IMR-90 (cell line): ENCODE measurements around the gene KAZN. TPM values are rescaled to one million over a fixed set of nuclear protein-coding genes. Genes with fewer than 3 reads are reported as not detected.

Source experiments
- ATAC-seq: fragments of 200-7000 bp; cut with Tn5 transposase; 2 replicates; pipeline ENCODE4 v1.9.1; 2020; ENCODE audit warnings: low read depth, mild to moderate bottlenecking, moderate library complexity
- BruUV-seq: library from RNA; stranded (reverse); fragments of 400-500 nt; replicated peaks from 2 replicates; lab custom pipeline; 2021; lab: Mats Ljungman, UMichigan
- CTCF ChIA-PET: fragments of 300-600 bp; formaldehyde crosslinking; extraction: SDS; loops from one replicate; lab custom pipeline; 2021; ENCODE audit warnings: antibody characterized with exemption; lab: Yijun Ruan, JAX
- POLR2A ChIA-PET: fragments of 300-600 bp; sonication (Branson Sonifier 250); formaldehyde crosslinking; loops from one replicate; lab custom pipeline; 2022; ENCODE audit warnings: antibody characterized with exemption; ENCODE audit not compliant: unreplicated experiment; lab: Charles Lee
- DNase-seq: peaks from one replicate; pipeline ENCODE4 v3.0.0; 2013
- H2AFZ ChIP-seq: replicated peaks from 2 replicates; pipeline ENCODE3; 2013; ENCODE audit warnings: low read length, mild to moderate bottlenecking; ENCODE audit not compliant: poor library complexity
- H2AK5ac ChIP-seq: 2 replicates; pipeline ENCODE4 v1.6.1; 2013; ENCODE audit warnings: low read depth, low read length, inconsistent platforms
- H2AK9ac ChIP-seq: replicated peaks from 2 replicates; pipeline ENCODE3; 2013; ENCODE audit warnings: mild to moderate bottlenecking, low read depth, low read length, moderate library complexity; ENCODE audit not compliant: poor library complexity
- H2BK120ac ChIP-seq: 2 replicates; pipeline ENCODE4 v1.6.1; 2013; ENCODE audit warnings: low read depth, low read length, inconsistent platforms
- H2BK15ac ChIP-seq: 3 replicates; pipeline ENCODE4 v1.6.1; 2013; ENCODE audit warnings: low read depth, low read length, inconsistent platforms
- H2BK20ac ChIP-seq: 2 replicates; pipeline ENCODE4 v1.6.1; 2013; ENCODE audit warnings: low read depth, mild to moderate bottlenecking, inconsistent platforms, low read length, moderate library complexity
- H2BK5ac ChIP-seq: 2 replicates; pipeline ENCODE4 v1.6.1; 2013; ENCODE audit warnings: mild to moderate bottlenecking, low read depth, low read length, inconsistent platforms; ENCODE audit not compliant: poor library complexity, severe bottlenecking
- H3K14ac ChIP-seq: replicated peaks from 2 replicates; pipeline ENCODE4 v1.6.1; 2013; ENCODE audit warnings: low read depth, low read length, inconsistent platforms
- H3K18ac ChIP-seq: 2 replicates; pipeline ENCODE4 v1.6.1; 2013; ENCODE audit warnings: low read depth, low read length, control low read depth
- H3K23ac ChIP-seq: 2 replicates; pipeline ENCODE4 v1.6.1; 2013; ENCODE audit warnings: low read depth, low read length, inconsistent platforms
- H3K27ac ChIP-seq: 2 replicates; pipeline ENCODE4 v1.5.1; 2013; ENCODE audit warnings: mild to moderate bottlenecking, control low read depth, low read length; ENCODE audit not compliant: insufficient read depth
- H3K27me3 ChIP-seq: 2 replicates; pipeline ENCODE4 v1.6.1; 2013; ENCODE audit warnings: low read length; ENCODE audit not compliant: control insufficient read depth, insufficient read depth
- H3K36me3 ChIP-seq: 2 replicates; pipeline ENCODE4 v1.6.1; 2013; ENCODE audit warnings: low read length, mixed read lengths; ENCODE audit not compliant: control insufficient read depth, insufficient read depth
- H3K4ac ChIP-seq: 2 replicates; pipeline ENCODE4 v1.6.1; 2013; ENCODE audit warnings: low read depth, low read length, inconsistent platforms
- H3K4me1 ChIP-seq: 2 replicates; pipeline ENCODE4 v1.6.1; 2013; ENCODE audit warnings: low read length, mixed read lengths; ENCODE audit not compliant: control insufficient read depth, insufficient read depth
- H3K4me2 ChIP-seq: 2 replicates; pipeline ENCODE4 v1.6.1; 2013; ENCODE audit warnings: low read depth, mild to moderate bottlenecking, control low read depth, low read length, moderate library complexity
- H3K4me3 ChIP-seq: 2 replicates; pipeline ENCODE4 v1.5.1; 2013; ENCODE audit warnings: low read depth, mild to moderate bottlenecking, control low read depth, low read length, moderate library complexity; ENCODE audit not compliant: insufficient read depth
- H3K56ac ChIP-seq: 2 replicates; pipeline ENCODE4 v1.6.1; 2013; ENCODE audit warnings: low read length, inconsistent platforms; ENCODE audit not compliant: insufficient read depth; ENCODE audit errors: extremely low read depth
- H3K79me1 ChIP-seq, 2 experiments: 2 replicates each; pipeline ENCODE4 v1.6.1; 2013; ENCODE audit warnings: low read length in 2 of 2, inconsistent platforms in 1 of 2, low read depth in 1 of 2
- H3K9ac ChIP-seq: 2 replicates; pipeline ENCODE4 v1.6.1; 2013; ENCODE audit warnings: low read depth, low read length, control low read depth
- H3K9me1 ChIP-seq: 2 replicates; pipeline ENCODE4 v1.6.1; 2013; ENCODE audit warnings: low read length, inconsistent platforms; ENCODE audit not compliant: insufficient read depth
- H3K9me3 ChIP-seq: 2 replicates; pipeline ENCODE4 v1.6.1; 2013; ENCODE audit warnings: low read length; ENCODE audit not compliant: control insufficient read depth, insufficient read depth
- H4K20me1 ChIP-seq: 2 replicates; pipeline ENCODE4 v1.6.1; 2013; ENCODE audit warnings: low read length, inconsistent platforms; ENCODE audit not compliant: insufficient read depth
- H4K5ac ChIP-seq: 2 replicates; pipeline ENCODE4 v1.6.1; 2013; ENCODE audit warnings: mild to moderate bottlenecking, low read depth, low read length, control low read depth
- H4K8ac ChIP-seq, 2 experiments: 2 replicates each; pipeline ENCODE4 v1.6.1; 2013; ENCODE audit warnings: low read depth in 2 of 2, low read length in 2 of 2, control low read depth in 1 of 2, inconsistent platforms in 1 of 2
- H4K91ac ChIP-seq: 2 replicates; pipeline ENCODE4 v1.6.1; 2013; ENCODE audit warnings: low read depth, low read length, inconsistent platforms; ENCODE audit not compliant: insufficient read depth
- BHLHE40 ChIP-seq: fragments of 150-350 bp; IDR thresholded peaks from 2 replicates; pipeline ENCODE4 v1.6.1; 2016; ENCODE audit warnings: mild to moderate bottlenecking, low read depth, low read length
- CEBPB ChIP-seq: IDR thresholded peaks from 2 replicates; pipeline ENCODE4 v1.6.1; 2012; ENCODE audit warnings: low read depth, low read length, improper control_type of control experiment
- CHD1 ChIP-seq: IDR thresholded peaks from 2 replicates; pipeline ENCODE4 v1.6.1; 2012; ENCODE audit warnings: low read depth, low read length, improper control_type of control experiment
- FOS ChIP-seq: fragments of 150-350 bp; IDR thresholded peaks from 2 replicates; pipeline ENCODE4 v1.6.1; 2016; ENCODE audit warnings: low read depth, low read length
- MAFK ChIP-seq: IDR thresholded peaks from 2 replicates; pipeline ENCODE4 v1.6.1; 2012; ENCODE audit warnings: low read depth, low read length, improper control_type of control experiment
- MAZ ChIP-seq: IDR thresholded peaks from 2 replicates; pipeline ENCODE4 v1.6.1; 2012; ENCODE audit warnings: low read depth, mild to moderate bottlenecking, low read length, improper control_type of control experiment, moderate library complexity, borderline replicate concordance
- MXI1 ChIP-seq: IDR thresholded peaks from 2 replicates; pipeline ENCODE4 v1.6.1; 2012; ENCODE audit warnings: low read depth, mild to moderate bottlenecking, low read length, moderate library complexity, borderline replicate concordance
- NFE2L2 ChIP-seq: fragments of 150-350 bp; IDR thresholded peaks from 2 replicates; pipeline ENCODE4 v1.6.1; 2016; ENCODE audit warnings: low read depth, mild to moderate bottlenecking, low read length
- POLR2A ChIP-seq: IDR thresholded peaks from 2 replicates; pipeline ENCODE4 v1.6.1; 2012; ENCODE audit warnings: mild to moderate bottlenecking, low read depth, low read length
- RAD21 ChIP-seq: IDR thresholded peaks from 2 replicates; pipeline ENCODE4 v1.6.1; 2012; ENCODE audit warnings: low read length, improper control_type of control experiment
- RCOR1 ChIP-seq: IDR thresholded peaks from 2 replicates; pipeline ENCODE4 v1.6.1; 2012; ENCODE audit warnings: mild to moderate bottlenecking, low read length, improper control_type of control experiment; ENCODE audit not compliant: insufficient replicate concordance
- RFX5 ChIP-seq: IDR thresholded peaks from 2 replicates; pipeline ENCODE4 v1.8.0; 2012; ENCODE audit warnings: low read depth, mild to moderate bottlenecking, low read length, moderate library complexity
- SMC3 ChIP-seq: fragments of 150-350 bp; IDR thresholded peaks from 2 replicates; pipeline ENCODE4 v1.6.1; 2016; ENCODE audit warnings: low read depth, mild to moderate bottlenecking, antibody characterized with exemption, low read length, moderate library complexity
- WGBS, 2 experiments: methylation state at CpG; one replicate each; pipeline versions ENCODE4 v1.1.5 to v1.1.7; 2013; ENCODE audit warnings: missing lambda C conversion rate in 2 of 2; ENCODE audit not compliant: insufficient read length in 1 of 2; ENCODE audit errors: extremely low coverage in 2 of 2; 5-methylcytosine and 5-hydroxymethylcytosine counted together
- dilution Hi-C: fragments of 300-500 bp; cut with HindIII; formaldehyde crosslinking; loops from one replicate; pipeline ENCODE4 v1.14.3; 2018; ENCODE audit warnings: low sequenced_read_pairs; ENCODE audit not compliant: unreplicated experiment
- in situ Hi-C: fragments of 300-500 bp; cut with MboI; formaldehyde crosslinking; loops from 3 replicates; pipeline ENCODE4 v1.14.3; 2019; ENCODE audit warnings: low sequenced_read_pairs, inconsistent platforms, mixed read lengths
- intact Hi-C: fragments of 100-400 bp; cut with micrococcal nuclease; formaldehyde crosslinking; loops from 2 replicates; pipeline ENCODE4 v1.10.0; 2022
- polyA plus RNA-seq, 3 experiments: library from polyadenylated mRNA; depleted of rRNA; stranded (reverse); fragments of >200 nt; gene quantifications; 2 replicates each; pipeline ENCODE4 v1.2.3, GENCODE V29; 2012; ENCODE audit warnings: low replicate concordance in 1 of 3
- total RNA-seq: library from RNA; depleted of rRNA; stranded (reverse); fragments of >200 nt; gene quantifications from 2 replicates; pipeline ENCODE4 v1.2.3, GENCODE V29; 2012
- TF ChIP-seq, protein P1 (sequence below): fragments of 150-350 bp; IDR thresholded peaks from 2 replicates; pipeline ENCODE4 v1.6.1; 2017; ENCODE audit warnings: mild to moderate bottlenecking, antibody characterized with exemption, low read length, low read depth
- TF ChIP-seq, protein P2 (sequence below): fragments of 150-350 bp; IDR thresholded peaks from 2 replicates; pipeline ENCODE4 v1.6.1; 2016; ENCODE audit warnings: low read depth, mild to moderate bottlenecking, low read length, moderate library complexity, borderline replicate concordance
- TF ChIP-seq, protein P3 (sequence below): conservative IDR thresholded peaks from 2 replicates; pipeline ENCODE4 v1.5.1; 2012; ENCODE audit warnings: mild to moderate bottlenecking, low read depth, low read length, improper control_type of control experiment

The KAZN gene
- total and polyA plus RNA-seq, 2 of the 4 experiments (the other 2 are of a cell fraction): 5.2 to 10.5 TPM

DNA sequence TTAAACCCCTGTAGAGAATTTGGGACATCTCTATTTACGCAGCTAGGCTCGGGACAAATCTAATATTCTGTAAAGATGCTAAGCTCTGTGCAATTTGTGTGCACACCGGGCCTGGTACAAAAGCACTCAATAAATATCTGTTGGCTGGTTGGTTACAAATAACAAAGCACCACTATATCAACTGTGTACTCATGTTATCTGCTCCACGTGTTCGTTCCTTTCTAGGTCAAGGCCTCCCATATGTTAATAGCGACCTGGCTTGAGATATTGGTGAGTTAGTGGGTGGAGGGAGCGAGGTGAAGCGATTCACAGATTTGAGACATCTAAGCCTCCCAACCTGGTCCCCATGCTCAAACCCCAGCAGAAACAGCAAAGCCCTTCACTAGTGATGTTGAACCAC, 47.1 kb upstream of the KAZN start:
- no peak overlapping the region for H2BK20ac ChIP-seq
- no peak overlapping the region for H3K14ac ChIP-seq
- ATAC-seq: no peak
- no peaks in the 10 kb centered on the region for H4K20me1 ChIP-seq
- H2AFZ ChIP-seq: no peak overlapping the region
- ChIA-PET POLR2A (no interaction called here), CTCF (no interaction called here)
- H3K56ac ChIP-seq: no peak overlapping the region
- no peaks in the 10 kb centered on the region; the same call in 1 of the 2 replicates for H3K27me3 ChIP-seq
- 100% methylated on average over 1 of the region's 8 CpGs; no CpG with 5 or more reads in 1 of the 2 experiments for WGBS, 2 experiments
- H4K5ac ChIP-seq: no peak overlapping the region
- no peak overlapping the region for H3K4me3 ChIP-seq
- H2BK120ac ChIP-seq: no peak overlapping the region
- in situ Hi-C loops (no loop called here), dilution Hi-C loops (no loop called here), intact Hi-C loops (no loop called here)
- H2AK9ac ChIP-seq: no peak overlapping the region
- no peak overlapping the region for H4K91ac ChIP-seq
- H3K36me3 ChIP-seq: no peaks in the 10 kb centered on the region
- H2BK5ac ChIP-seq: no peak overlapping the region
- no peak overlapping the region for H2AK5ac ChIP-seq
- no peak overlapping the region for H2BK15ac ChIP-seq
- H3K79me1 ChIP-seq: no peaks in the 10 kb centered on the region
- H3K4ac ChIP-seq: no peak overlapping the region
- no peaks in the 10 kb centered on the region for H3K9me3 ChIP-seq
- no TSS peak for BruUV-seq
- H4K8ac ChIP-seq: no peak overlapping the region
- no peaks in the 10 kb centered on the region for H3K4me1 ChIP-seq
- no peak overlapping the region for H3K4me2 ChIP-seq
- no peak for TF ChIP-seq RCOR1
- no peak for TF ChIP-seq NFE2L2
- no peak for TF ChIP-seq MAFK
- TF ChIP-seq, protein P1, sequence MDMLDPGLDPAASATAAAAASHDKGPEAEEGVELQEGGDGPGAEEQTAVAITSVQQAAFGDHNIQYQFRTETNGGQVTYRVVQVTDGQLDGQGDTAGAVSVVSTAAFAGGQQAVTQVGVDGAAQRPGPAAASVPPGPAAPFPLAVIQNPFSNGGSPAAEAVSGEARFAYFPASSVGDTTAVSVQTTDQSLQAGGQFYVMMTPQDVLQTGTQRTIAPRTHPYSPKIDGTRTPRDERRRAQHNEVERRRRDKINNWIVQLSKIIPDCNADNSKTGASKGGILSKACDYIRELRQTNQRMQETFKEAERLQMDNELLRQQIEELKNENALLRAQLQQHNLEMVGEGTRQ: no peak
- no peak for TF ChIP-seq MAZ
- TF ChIP-seq MXI1: no peak
- no peak for TF ChIP-seq RAD21
- TF ChIP-seq SMC3: no peak
- TF ChIP-seq CHD1: no peak
- TF ChIP-seq, protein P2, sequence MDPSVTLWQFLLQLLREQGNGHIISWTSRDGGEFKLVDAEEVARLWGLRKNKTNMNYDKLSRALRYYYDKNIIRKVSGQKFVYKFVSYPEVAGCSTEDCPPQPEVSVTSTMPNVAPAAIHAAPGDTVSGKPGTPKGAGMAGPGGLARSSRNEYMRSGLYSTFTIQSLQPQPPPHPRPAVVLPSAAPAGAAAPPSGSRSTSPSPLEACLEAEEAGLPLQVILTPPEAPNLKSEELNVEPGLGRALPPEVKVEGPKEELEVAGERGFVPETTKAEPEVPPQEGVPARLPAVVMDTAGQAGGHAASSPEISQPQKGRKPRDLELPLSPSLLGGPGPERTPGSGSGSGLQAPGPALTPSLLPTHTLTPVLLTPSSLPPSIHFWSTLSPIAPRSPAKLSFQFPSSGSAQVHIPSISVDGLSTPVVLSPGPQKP: no peak
- TF ChIP-seq, protein P3, sequence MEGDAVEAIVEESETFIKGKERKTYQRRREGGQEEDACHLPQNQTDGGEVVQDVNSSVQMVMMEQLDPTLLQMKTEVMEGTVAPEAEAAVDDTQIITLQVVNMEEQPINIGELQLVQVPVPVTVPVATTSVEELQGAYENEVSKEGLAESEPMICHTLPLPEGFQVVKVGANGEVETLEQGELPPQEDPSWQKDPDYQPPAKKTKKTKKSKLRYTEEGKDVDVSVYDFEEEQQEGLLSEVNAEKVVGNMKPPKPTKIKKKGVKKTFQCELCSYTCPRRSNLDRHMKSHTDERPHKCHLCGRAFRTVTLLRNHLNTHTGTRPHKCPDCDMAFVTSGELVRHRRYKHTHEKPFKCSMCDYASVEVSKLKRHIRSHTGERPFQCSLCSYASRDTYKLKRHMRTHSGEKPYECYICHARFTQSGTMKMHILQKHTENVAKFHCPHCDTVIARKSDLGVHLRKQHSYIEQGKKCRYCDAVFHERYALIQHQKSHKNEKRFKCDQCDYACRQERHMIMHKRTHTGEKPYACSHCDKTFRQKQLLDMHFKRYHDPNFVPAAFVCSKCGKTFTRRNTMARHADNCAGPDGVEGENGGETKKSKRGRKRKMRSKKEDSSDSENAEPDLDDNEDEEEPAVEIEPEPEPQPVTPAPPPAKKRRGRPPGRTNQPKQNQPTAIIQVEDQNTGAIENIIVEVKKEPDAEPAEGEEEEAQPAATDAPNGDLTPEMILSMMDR: no peak
- no peak for TF ChIP-seq POLR2A
- TF ChIP-seq FOS: no peak
- no peak for TF ChIP-seq BHLHE40
- no peak for TF ChIP-seq CEBPB
- TF ChIP-seq RFX5: no peak
- no peak overlapping the region for H3K23ac ChIP-seq
- H3K9ac ChIP-seq: no peak overlapping the region
- no peak overlapping the region for H3K18ac ChIP-seq
- no peaks in the 10 kb centered on the region for H3K9me1 ChIP-seq
- no peak for DNase-seq
- no peak overlapping the region for H3K27ac ChIP-seq
